NB4 (cell line): ENCODE results near the gene INSR.

Experiments
- MYC ChIP-seq: IDR thresholded peaks from 2 replicates; pipeline ENCODE4 v1.6.1; 2011; ENCODE audit warnings: low read depth, low read length
- POLR2A ChIP-seq: IDR thresholded peaks from 2 replicates; pipeline ENCODE4 v1.6.1; 2011; ENCODE audit warnings: mild to moderate bottlenecking; ENCODE audit not compliant: insufficient read length; ENCODE audit errors: extremely low read depth
- TF ChIP-seq, protein P1 (sequence below): IDR thresholded peaks from one replicate; pipeline ENCODE4 v1.5.1; 2012; ENCODE audit warnings: low read depth, low read length
- TF ChIP-seq, protein P2 (sequence below): IDR thresholded peaks from 2 replicates; pipeline ENCODE4 v1.6.1; 2011; ENCODE audit warnings: low read depth, low read length

DNA sequence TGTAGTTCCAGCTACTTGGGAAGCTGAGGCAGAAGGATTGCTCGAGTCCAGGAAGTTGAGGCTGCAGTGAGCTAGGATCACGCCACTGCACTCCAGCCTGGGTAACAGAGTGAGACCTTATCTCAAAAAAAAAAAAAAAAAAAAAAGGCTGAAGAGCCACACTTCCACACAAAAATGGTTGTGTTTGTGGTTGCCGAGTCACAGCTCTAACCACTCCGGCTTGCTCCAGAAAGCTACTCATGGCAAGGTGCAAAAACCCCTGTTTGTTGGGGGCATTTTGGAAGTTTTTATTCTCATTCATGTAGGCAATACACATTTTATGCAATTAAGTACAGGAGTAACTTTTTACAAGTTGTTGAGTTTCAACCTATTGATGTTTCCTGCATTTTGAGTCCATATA, 93.5 kb downstream of the INSR start:
- TF ChIP-seq, protein P1, sequence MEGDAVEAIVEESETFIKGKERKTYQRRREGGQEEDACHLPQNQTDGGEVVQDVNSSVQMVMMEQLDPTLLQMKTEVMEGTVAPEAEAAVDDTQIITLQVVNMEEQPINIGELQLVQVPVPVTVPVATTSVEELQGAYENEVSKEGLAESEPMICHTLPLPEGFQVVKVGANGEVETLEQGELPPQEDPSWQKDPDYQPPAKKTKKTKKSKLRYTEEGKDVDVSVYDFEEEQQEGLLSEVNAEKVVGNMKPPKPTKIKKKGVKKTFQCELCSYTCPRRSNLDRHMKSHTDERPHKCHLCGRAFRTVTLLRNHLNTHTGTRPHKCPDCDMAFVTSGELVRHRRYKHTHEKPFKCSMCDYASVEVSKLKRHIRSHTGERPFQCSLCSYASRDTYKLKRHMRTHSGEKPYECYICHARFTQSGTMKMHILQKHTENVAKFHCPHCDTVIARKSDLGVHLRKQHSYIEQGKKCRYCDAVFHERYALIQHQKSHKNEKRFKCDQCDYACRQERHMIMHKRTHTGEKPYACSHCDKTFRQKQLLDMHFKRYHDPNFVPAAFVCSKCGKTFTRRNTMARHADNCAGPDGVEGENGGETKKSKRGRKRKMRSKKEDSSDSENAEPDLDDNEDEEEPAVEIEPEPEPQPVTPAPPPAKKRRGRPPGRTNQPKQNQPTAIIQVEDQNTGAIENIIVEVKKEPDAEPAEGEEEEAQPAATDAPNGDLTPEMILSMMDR: no peak
- TF ChIP-seq POLR2A (no peak), MYC (no peak)
- TF ChIP-seq, protein P2, sequence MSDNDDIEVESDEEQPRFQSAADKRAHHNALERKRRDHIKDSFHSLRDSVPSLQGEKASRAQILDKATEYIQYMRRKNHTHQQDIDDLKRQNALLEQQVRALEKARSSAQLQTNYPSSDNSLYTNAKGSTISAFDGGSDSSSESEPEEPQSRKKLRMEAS: no peak
